ENCODE results near the gene PHF2.

PHF2 gene

GRCh38 chr9:93669116-93669957 lies 93.0 kb downstream of the PHF2 start:
- no peak overlapping the region for H3K4me3 ChIP-seq (ENCODE audit: low read depth, low read length)
- TF ChIP-seq ZNF391 (tag by site-specific recombination; IDR thresholded peaks at IDR 0.05; ENCODE audit: borderline replicate concordance, low read depth) (no peak), ZNF404 (tag by site-specific recombination; IDR thresholded peaks at IDR 0.05) (no peak), ZSCAN16 (tag by site-specific recombination; IDR thresholded peaks at IDR 0.05) (no peak), ZNF157 (tag by site-specific recombination; IDR thresholded peaks at IDR 0.05) (no peak), ATF2 (tag by site-specific recombination; IDR thresholded peaks at IDR 0.05; ENCODE audit: low read depth) (no peak), BCL6B (tag by site-specific recombination; IDR thresholded peaks at IDR 0.05) (no peak), ZNF16 (tag by site-specific recombination; IDR thresholded peaks at IDR 0.05; ENCODE audit: low read depth) (no peak)
- peaks cover 0 to 20% of the 10 kb centered on the region in 2 experiments; a peak in 1 of 3 replicates for H3K36me3 ChIP-seq (ENCODE audit: control insufficient read depth in 2 of 2, insufficient read depth in 1 of 2, low read length in 2 of 2)
- no peaks in the 10 kb centered on the region for H3K9me3 ChIP-seq (ENCODE audit: control insufficient read depth, insufficient read depth, low read depth, low read length)
- CTCF ChIA-PET = interaction anchor here (0.6 to 1.4 kb wide), 3 partner anchors 13 to 629 kb away, joined by 3 to 4 read pairs (median 3); no protein-coding TSS in a partner anchor
- POLR2A ChIA-PET = no interaction called here
- H3K27ac ChIP-seq (ENCODE audit: extremely low read depth, low read depth, low read length) = no peak overlapping the region
- no peaks in the 10 kb centered on the region for H3K4me1 ChIP-seq (ENCODE audit: control insufficient read depth, insufficient read depth, low read length)

GRCh38 chr9:93669958-93670207 lies 93.5 kb downstream of the PHF2 start:
- ChIA-PET POLR2A (no interaction called here), CTCF (interaction anchor here (1.4 kb wide), 1 partner anchor 12 kb away, joined by 4 read pairs; no protein-coding TSS in a partner anchor)
- Histone ChIP-seq H3K4me1 (ENCODE audit: control insufficient read depth, insufficient read depth, low read length) (no peaks in the 10 kb centered on the region), H3K9me3 (ENCODE audit: control insufficient read depth, insufficient read depth, low read depth, low read length) (no peaks in the 10 kb centered on the region), H3K36me3 (ENCODE audit: control insufficient read depth in 2 of 2, insufficient read depth in 1 of 2, low read length in 2 of 2) (peaks cover 0 to 24% of the 10 kb centered on the region in 2 experiments; a peak in 1 of 3 replicates), H3K27ac (ENCODE audit: extremely low read depth, low read depth, low read length) (no peak overlapping the region), H3K4me3 (ENCODE audit: low read depth, low read length) (no peak overlapping the region)
- no peak for TF ChIP-seq ZNF223 (tag by site-specific recombination; IDR thresholded peaks at IDR 0.05)
- TF ChIP-seq OVOL3 (tag by site-specific recombination; IDR thresholded peaks at IDR 0.05) = no peak
- TF ChIP-seq ZNF10 (tag by site-specific recombination; IDR thresholded peaks at IDR 0.05) = no peak
- no peak for TF ChIP-seq HOXA7 (CRISPR knock-in tag; IDR thresholded peaks at IDR 0.05; ENCODE audit: borderline replicate concordance)
- no peak for TF ChIP-seq ZNF280C (tag by site-specific recombination; IDR thresholded peaks at IDR 0.05)
- no peak for TF ChIP-seq KLF1 (tag by site-specific recombination; IDR thresholded peaks at IDR 0.05)
- TF ChIP-seq ZNF138 (tag by site-specific recombination; IDR thresholded peaks at IDR 0.05; ENCODE audit: borderline replicate concordance) = no peak
- TF ChIP-seq TRIM28 (IDR thresholded peaks at IDR 0.05; ENCODE audit: borderline replicate concordance, low read length) = no peak
- TF ChIP-seq IKZF3 (tag by site-specific recombination; IDR thresholded peaks at IDR 0.05) = no peak
- no peak for TF ChIP-seq ZNF623 (tag by site-specific recombination; IDR thresholded peaks at IDR 0.05)
- no peak for TF ChIP-seq ZNF292 (tag by site-specific recombination; IDR thresholded peaks at IDR 0.05; ENCODE audit: borderline replicate concordance, low read depth)
- no peak for TF ChIP-seq ZNF324 (tag by site-specific recombination; IDR thresholded peaks at IDR 0.05)
- no peak for TF ChIP-seq ZNF571 (tag by site-specific recombination; IDR thresholded peaks at IDR 0.05)
- TF ChIP-seq ZNF707 (tag by site-specific recombination; IDR thresholded peaks at IDR 0.05) = no peak
- TF ChIP-seq ZNF596 (tag by site-specific recombination; IDR thresholded peaks at IDR 0.05) = no peak
- TF ChIP-seq ZSCAN4 (tag by site-specific recombination; IDR thresholded peaks at IDR 0.05) = no peak
- no peak for TF ChIP-seq ZNF660 (tag by site-specific recombination; IDR thresholded peaks at IDR 0.05)
- no peak for TF ChIP-seq ZNF311 (tag by site-specific recombination; IDR thresholded peaks at IDR 0.05; ENCODE audit: borderline replicate concordance)
- no peak for TF ChIP-seq INSM2 (tag by site-specific recombination; IDR thresholded peaks at IDR 0.05)
- no peak for TF ChIP-seq ZFP69B (tag by site-specific recombination; IDR thresholded peaks at IDR 0.05)

Measured in HEK293 (cell line).